GM18517 (cell line): ENCODE results near the gene ACTG2.
"Not testable (repeated sequence)": the region's sequence is repeated elsewhere in the genome, so short reads cannot be mapped to it uniquely, and the experiment has no call there.

Experiments
- ATAC-seq: cut with Tn5 transposase; IDR thresholded peaks from one replicate; pipeline ENCODE4 v1.9.1; 2021; ENCODE audit warnings: mild to moderate bottlenecking, moderate library complexity; ENCODE audit not compliant: unreplicated experiment

ACTG2 gene

GRCh38 chr2:73891276-73891901 is 1.4 kb upstream of the ACTG2 start:
- no peak for ATAC-seq

- ATAC-seq, result no peak
Observed at GRCh38 chr2:73893764-73894474, 1.1 kb downstream of the ACTG2 start.

- no peak for ATAC-seq
Observed at GRCh38 chr2:73894475-73894850, 1.7 kb downstream of the ACTG2 start.

GRCh38 chr2:73894877-73895276 is 2.1 kb downstream of the ACTG2 start:
- ATAC-seq, result no peak

- no peak for ATAC-seq
Observed at GRCh38 chr2:73895473-73895872, 2.7 kb downstream of the ACTG2 start.

GRCh38 chr2:73896362-73897239 is 3.8 kb downstream of the ACTG2 start:
- ATAC-seq, result no peak

GRCh38 chr2:73897240-73897583 is 4.4 kb downstream of the ACTG2 start:
- ATAC-seq, result no peak

- ATAC-seq, result no peak
Observed at GRCh38 chr2:73897934-73898333, 5.1 kb downstream of the ACTG2 start.

- no peak for ATAC-seq
Observed at GRCh38 chr2:73899801-73900336, 7.1 kb downstream of the ACTG2 start.

- ATAC-seq, result no peak
Observed at GRCh38 chr2:73901143-73901542, 8.3 kb downstream of the ACTG2 start.

- ATAC-seq, result no peak
Observed at GRCh38 chr2:73902284-73902683, 9.5 kb downstream of the ACTG2 start.

- ATAC-seq, result no peak
Observed at GRCh38 chr2:73903313-73903712, 10.5 kb downstream of the ACTG2 start.

- ATAC-seq, result not testable (repeated sequence)
Observed at GRCh38 chr2:73903949-73904613, 11.3 kb downstream of the ACTG2 start.

- no peak for ATAC-seq
Observed at GRCh38 chr2:73904952-73905351, 12.1 kb downstream of the ACTG2 start.

- ATAC-seq, result no peak
Observed at GRCh38 chr2:73906847-73907505, 14.2 kb downstream of the ACTG2 start.

- no peak for ATAC-seq
Observed at GRCh38 chr2:73907840-73908452, 15.1 kb downstream of the ACTG2 start.

- ATAC-seq, result no peak
Observed at GRCh38 chr2:73908689-73909652, 16.2 kb downstream of the ACTG2 start.

- no peak for ATAC-seq
Observed at GRCh38 chr2:73910873-73911547, 18.2 kb downstream of the ACTG2 start.
